ENCODE data around the gene MYH11.

- TF ChIP-seq CTCF (IDR thresholded peaks at IDR 0.05; ENCODE audit: low read length): no peak
- no peak for TF ChIP-seq EZH2 (IDR thresholded peaks at IDR 0.05; ENCODE audit: borderline replicate concordance, low read length)
Measured at GRCh38 chr16:15810411-15810810, 46.4 kb downstream of the MYH11 start.

Data from OCI-LY1 (cell line).